Panc1 (cell line): ENCODE measurements around the gene UNC13B. TPM values are rescaled to one million over a fixed set of nuclear protein-coding genes. Genes with fewer than 3 reads are reported as not detected.

Experiments used
- ATAC-seq: fragments of 200-7000 bp; cut with Tn5 transposase; 2 replicates; pipeline ENCODE4 v1.9.1; 2020; ENCODE audit warnings: mild to moderate bottlenecking, moderate library complexity
- BruUV-seq: library from RNA; stranded (reverse); fragments of 400-500 nt; replicated peaks from 2 replicates; lab custom pipeline; 2021; lab: Mats Ljungman, UMichigan
- CTCF ChIA-PET: fragments of 300-600 bp; sonication (Branson Sonifier 250); formaldehyde crosslinking; loops from one replicate; lab custom pipeline; 2022; ENCODE audit warnings: antibody characterized with exemption; lab: Charles Lee
- POLR2A ChIA-PET: fragments of 300-600 bp; sonication (Branson Sonifier 250); formaldehyde crosslinking; loops from one replicate; lab custom pipeline; 2022; ENCODE audit warnings: antibody characterized with exemption; lab: Charles Lee
- DNase-seq: peaks from one replicate; pipeline ENCODE4 v3.0.0-alpha.2; 2010; ENCODE audit warnings: low read depth, low spot score
- H3K27ac ChIP-seq: 2 replicates; pipeline ENCODE4 v1.5.1; 2011; ENCODE audit warnings: mild to moderate bottlenecking, low read length, inconsistent platforms
- H3K27me3 ChIP-seq: fragments of 200-500 bp; sonication (Bioruptor generic); 2 replicates; pipeline ENCODE4 v1.6.0; 2014; ENCODE audit warnings: low read length, inconsistent platforms; ENCODE audit not compliant: control insufficient read depth, insufficient read depth
- H3K36me3 ChIP-seq: fragments of 200-500 bp; sonication (Bioruptor generic); 2 replicates; pipeline ENCODE4 v1.5.1; 2014; ENCODE audit warnings: inconsistent platforms, mild to moderate bottlenecking, low read length, moderate library complexity; ENCODE audit not compliant: control insufficient read depth, insufficient read depth
- H3K4me1 ChIP-seq: 2 replicates; pipeline ENCODE4 v1.5.1; 2011; ENCODE audit warnings: inconsistent platforms, mild to moderate bottlenecking, low read length, moderate library complexity; ENCODE audit not compliant: control insufficient read depth, insufficient read depth
- H3K4me3 ChIP-seq, 2 experiments: 2 replicates each; pipeline ENCODE4 v1.5.1; 2011 to 2012; ENCODE audit warnings: low read depth in 2 of 2, low read length in 2 of 2, mild to moderate bottlenecking in 2 of 2, inconsistent platforms in 1 of 2, moderate library complexity in 1 of 2
- H3K9me3 ChIP-seq: fragments of 200-500 bp; sonication (Bioruptor generic); 2 replicates; pipeline ENCODE4 v1.5.1; 2014; ENCODE audit warnings: low read depth, mild to moderate bottlenecking, inconsistent platforms, low read length, moderate library complexity; ENCODE audit not compliant: control insufficient read depth, insufficient read depth
- CTCF ChIP-seq: fragments of 450-650 bp; IDR thresholded peaks from 2 replicates; pipeline ENCODE4 v1.5.1; 2017; ENCODE audit warnings: mild to moderate bottlenecking
- POLR2AphosphoS5 ChIP-seq: IDR thresholded peaks from 2 replicates; pipeline ENCODE4 v1.6.1; 2012; ENCODE audit warnings: mild to moderate bottlenecking, low read depth, low read length, moderate library complexity
- REST ChIP-seq, 2 experiments: IDR thresholded peaks; 2 replicates each; pipeline ENCODE4 v1.6.1; 2011 to 2012; ENCODE audit warnings: low read depth in 2 of 2, control low read depth in 1 of 2, low read length in 1 of 2, mild to moderate bottlenecking in 1 of 2, moderate library complexity in 1 of 2; ENCODE audit not compliant: insufficient read depth in 1 of 2
- SIN3A ChIP-seq: IDR thresholded peaks from 2 replicates; pipeline ENCODE4 v1.6.1; 2012; ENCODE audit warnings: low read depth, mild to moderate bottlenecking, low read length, moderate library complexity, borderline replicate concordance; ENCODE audit not compliant: insufficient read depth
- TCF7L2 ChIP-seq: IDR thresholded peaks from 2 replicates; pipeline ENCODE4 v1.6.1; 2011; ENCODE audit warnings: mild to moderate bottlenecking, low read depth, low read length, inconsistent platforms
- in situ Hi-C: cut with HindIII; loops from 2 replicates; pipeline ENCODE4 v1.10.0; 2016; ENCODE audit warnings: low sequenced_read_pairs, low pct_unique_long_range_greater_than_20kb
- intact Hi-C: fragments of 100-400 bp; cut with micrococcal nuclease; formaldehyde crosslinking; loops from one replicate; pipeline ENCODE4 v1.10.0; 2022; ENCODE audit not compliant: unreplicated experiment
- total RNA-seq: library from RNA; stranded (reverse); gene quantifications from one replicate; pipeline ENCODE4 v1.2.1, GENCODE V29; 2021; ENCODE audit not compliant: unreplicated experiment

Gene UNC13B
- total RNA-seq, 1 experiment from 2014 or later = 35.2 TPM

- no TSS peak for BruUV-seq
- ATAC-seq (no peak), DNase-seq (no peak)
- Histone ChIP-seq H3K9me3 (no peaks in the 10 kb centered on the region), H3K27ac (no peak overlapping the region), H3K36me3 (no peaks in the 10 kb centered on the region), H3K4me3 (no peak overlapping the region), H3K27me3 (no peaks in the 10 kb centered on the region), H3K4me1 (no peaks in the 10 kb centered on the region)
- intact Hi-C loops (no loop called here), in situ Hi-C loops (no loop called here)
- ChIA-PET POLR2A (no interaction called here), CTCF (no interaction called here)
- no peak for TF ChIP-seq POLR2AphosphoS5
Measured at GRCh38 chr9:35269919-35270318, 108.1 kb downstream of the UNC13B start.

GRCh38 chr9:35271637-35272036 is 109.8 kb downstream of the UNC13B start:
- DNase-seq (no peak), ATAC-seq (no peak)
- H3K9me3 ChIP-seq = no peaks in the 10 kb centered on the region
- H3K27me3 ChIP-seq = no peaks in the 10 kb centered on the region
- POLR2A ChIA-PET = no interaction called here
- in situ Hi-C loops (no loop called here), intact Hi-C loops (no loop called here)
- no peak for TF ChIP-seq REST (IDR thresholded peaks at IDR 0.05; ENCODE audit: insufficient read depth in 1 of 2, low read depth in 2 of 2, low read length in 1 of 2)
- TF ChIP-seq POLR2AphosphoS5 = no peak
- no peak for TF ChIP-seq SIN3A
- no peak for TF ChIP-seq TCF7L2
- TF ChIP-seq CTCF = no peak
- H3K27ac ChIP-seq = no peak overlapping the region
- no TSS peak for BruUV-seq
- H3K36me3 ChIP-seq = no peaks in the 10 kb centered on the region
- CTCF ChIA-PET = no interaction called here
- no peaks in the 10 kb centered on the region for H3K4me1 ChIP-seq
- H3K4me3 ChIP-seq = no peak overlapping the region

GRCh38 chr9:35272989-35273388 is 111.2 kb downstream of the UNC13B start:
- BruUV-seq = no TSS peak
- in situ Hi-C loops (no loop called here), intact Hi-C loops (no loop called here)
- DNase-seq = no peak
- TF ChIP-seq CTCF (no peak), TCF7L2 (no peak), POLR2AphosphoS5 (no peak), REST (IDR thresholded peaks at IDR 0.05; ENCODE audit: insufficient read depth in 1 of 2, low read depth in 2 of 2, low read length in 1 of 2) (no peak), SIN3A (no peak)
- no peak overlapping the region for H3K4me3 ChIP-seq
- no peaks in the 10 kb centered on the region for H3K9me3 ChIP-seq
- no peak for ATAC-seq
- H3K36me3 ChIP-seq = no peaks in the 10 kb centered on the region
- no peaks in the 10 kb centered on the region for H3K27me3 ChIP-seq
- H3K27ac ChIP-seq = no peak overlapping the region
- no peaks in the 10 kb centered on the region for H3K4me1 ChIP-seq
- ChIA-PET CTCF (no interaction called here), POLR2A (no interaction called here)
